ENCODE data around the gene NUP210. TPM values are rescaled to one million over a fixed set of nuclear protein-coding genes. Genes with fewer than 3 reads are reported as not detected.

The NUP210 gene
- total and polyA plus RNA-seq, 4 donors: 9.9 to 38.6 (median 22.9) TPM

GRCh38 chr3:13269711-13270378, 150.3 kb downstream of the NUP210 start (continued):
- TF ChIP-seq, protein P1, sequence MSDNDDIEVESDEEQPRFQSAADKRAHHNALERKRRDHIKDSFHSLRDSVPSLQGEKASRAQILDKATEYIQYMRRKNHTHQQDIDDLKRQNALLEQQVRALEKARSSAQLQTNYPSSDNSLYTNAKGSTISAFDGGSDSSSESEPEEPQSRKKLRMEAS (IDR thresholded peaks at IDR 0.05): no peak
- no peak for TF ChIP-seq NR2F2 (IDR thresholded peaks at IDR 0.05)
- no peak for TF ChIP-seq HNF4A (conservative IDR thresholded peaks at IDR 0.05)
- no peak for TF ChIP-seq JUND (IDR thresholded peaks at IDR 0.05)
- TF ChIP-seq HNF4G (IDR thresholded peaks at IDR 0.05): no peak
- TF ChIP-seq TAF1 (conservative IDR thresholded peaks at IDR 0.05): no peak
- TF ChIP-seq RAD21 (IDR thresholded peaks at IDR 0.05): no peak
- TF ChIP-seq SP1 (IDR thresholded peaks at IDR 0.05): no peak
- no peak for TF ChIP-seq ATF3 (IDR thresholded peaks at IDR 0.05)

DNA sequence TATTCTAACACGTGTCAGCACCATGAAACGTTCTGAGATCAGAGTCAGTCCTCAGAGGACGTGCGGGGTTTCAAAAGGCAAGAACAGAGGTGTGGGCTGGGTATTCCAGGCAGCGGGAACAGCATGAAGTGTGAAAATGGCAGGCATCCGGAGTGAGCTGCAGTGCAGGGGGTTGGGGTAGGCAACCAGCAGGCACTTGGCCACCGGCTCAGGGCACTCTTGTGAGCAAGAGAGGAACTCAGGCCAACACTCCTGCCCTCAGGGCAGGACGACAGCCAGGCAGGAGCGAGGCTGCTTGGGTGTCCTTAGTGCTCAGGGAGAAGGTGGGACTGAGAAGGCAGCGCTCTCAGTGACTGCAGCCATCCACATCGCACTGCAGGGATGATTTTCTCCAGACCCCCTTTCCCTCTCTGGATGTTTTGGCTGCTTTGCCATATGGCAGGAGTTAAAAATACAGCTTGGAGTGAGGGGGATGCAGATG, 151.1 kb downstream of the NUP210 start:
- H3K9me3 ChIP-seq (ENCODE audit: control insufficient read depth in 4 of 4, low read length in 3 of 4): no peaks in the 10 kb centered on the region
- H3K36me3 ChIP-seq (ENCODE audit: control insufficient read depth in 4 of 4, insufficient read depth in 3 of 4, low read depth in 1 of 4, low read length in 3 of 4): no peaks in the 10 kb centered on the region
- WGBS: 69% methylated on average over 11 of the region's 11 CpGs
- H3K4me1 ChIP-seq (ENCODE audit: control insufficient read depth in 4 of 4, insufficient read depth in 4 of 4, low read length in 3 of 4): peaks cover 8 to 25% (median 13%) of the 10 kb centered on the region in 4 donors
- no peak for TF ChIP-seq REST (IDR thresholded peaks at IDR 0.05)
- TF ChIP-seq JUND (IDR thresholded peaks at IDR 0.05): no peak
- no peak for TF ChIP-seq ATF3 (IDR thresholded peaks at IDR 0.05)
- no peak for TF ChIP-seq ZBTB33 (IDR thresholded peaks at IDR 0.05)
- no peak for TF ChIP-seq RXRA (IDR thresholded peaks at IDR 0.05)
- no peak for TF ChIP-seq NR2F2 (IDR thresholded peaks at IDR 0.05)
- no peak for TF ChIP-seq YY1 (IDR thresholded peaks at IDR 0.05)
- no peak for TF ChIP-seq RAD21 (IDR thresholded peaks at IDR 0.05)
- TF ChIP-seq, protein P1 (IDR thresholded peaks at IDR 0.05): no peak
- no peak for TF ChIP-seq FOXA2 (IDR thresholded peaks at IDR 0.05)
- no peak for TF ChIP-seq HNF4A (conservative IDR thresholded peaks at IDR 0.05)
- TF ChIP-seq SP1 (IDR thresholded peaks at IDR 0.05): no peak
- TF ChIP-seq EGR1 (IDR thresholded peaks at IDR 0.05; ENCODE audit: low read depth in 2 of 2): no peak
- no peak for TF ChIP-seq TAF1 (conservative IDR thresholded peaks at IDR 0.05)
- TF ChIP-seq CTCF (IDR thresholded peaks at IDR 0.05; ENCODE audit: low read depth, low read length, missing input control): no peak
- TF ChIP-seq GABPA (IDR thresholded peaks at IDR 0.05 in 1 of 2, conservative IDR thresholded peaks at IDR 0.05 in 1 of 2): no peak
- no peak for TF ChIP-seq HNF4G (IDR thresholded peaks at IDR 0.05)
- no peak for TF ChIP-seq FOXA1 (IDR thresholded peaks at IDR 0.05)
- H3K9ac ChIP-seq (ENCODE audit: low read depth in 1 of 2, low read length in 2 of 2): no peak overlapping the region
- no peak for DNase-seq (ENCODE audit: low spot score)
- no peak overlapping the region for H3K4me3 ChIP-seq (ENCODE audit: low read depth in 1 of 3, low read length in 3 of 3)
- no peak overlapping the region for H3K27ac ChIP-seq (ENCODE audit: low read depth in 1 of 2, low read length in 2 of 2)
- no peaks in the 10 kb centered on the region for H3K27me3 ChIP-seq (ENCODE audit: control insufficient read depth in 4 of 4, insufficient read depth in 4 of 4, low read length in 3 of 4)

All from liver (tissue), 9 donors.